Stimulated activated CD8-positive, alpha-beta memory T cell treated with anti-CD3 and anti-CD28 coated beads, Interleukin-7, amount 100 ng/mL, for 24 hours (primary cell): Measurements from ENCODE around the gene CNIH2.
"Not testable (repeated sequence)": the region's sequence is repeated elsewhere in the genome, so short reads cannot be mapped to it uniquely, and the experiment has no call there.

Source experiments
- DNase-seq: peaks from one replicate; pipeline ENCODE4 v3.0.0-alpha.2; 2020; ENCODE audit warnings: low read depth

The CNIH2 gene

DNA sequence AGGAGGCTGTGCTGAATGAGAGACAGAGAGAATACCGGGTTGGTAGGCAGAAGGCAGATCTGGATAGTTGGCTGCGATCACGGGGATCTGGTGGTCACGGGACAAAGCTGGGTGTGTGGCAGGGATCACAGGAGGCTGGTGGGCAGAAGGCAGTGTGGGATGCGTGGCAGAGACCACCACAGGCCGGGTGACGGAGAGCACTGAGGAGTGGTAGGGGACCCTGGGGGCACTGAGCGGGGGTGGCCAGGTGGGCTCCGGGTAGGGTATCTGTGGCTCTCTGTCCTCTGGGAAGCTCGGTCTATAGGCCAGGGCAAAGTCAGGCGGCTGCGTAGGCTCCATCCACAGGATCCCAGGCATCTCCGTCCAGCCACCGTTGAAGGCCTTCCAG is 37.5 kb downstream of the CNIH2 start:
- DNase-seq, result no peak

DNA sequence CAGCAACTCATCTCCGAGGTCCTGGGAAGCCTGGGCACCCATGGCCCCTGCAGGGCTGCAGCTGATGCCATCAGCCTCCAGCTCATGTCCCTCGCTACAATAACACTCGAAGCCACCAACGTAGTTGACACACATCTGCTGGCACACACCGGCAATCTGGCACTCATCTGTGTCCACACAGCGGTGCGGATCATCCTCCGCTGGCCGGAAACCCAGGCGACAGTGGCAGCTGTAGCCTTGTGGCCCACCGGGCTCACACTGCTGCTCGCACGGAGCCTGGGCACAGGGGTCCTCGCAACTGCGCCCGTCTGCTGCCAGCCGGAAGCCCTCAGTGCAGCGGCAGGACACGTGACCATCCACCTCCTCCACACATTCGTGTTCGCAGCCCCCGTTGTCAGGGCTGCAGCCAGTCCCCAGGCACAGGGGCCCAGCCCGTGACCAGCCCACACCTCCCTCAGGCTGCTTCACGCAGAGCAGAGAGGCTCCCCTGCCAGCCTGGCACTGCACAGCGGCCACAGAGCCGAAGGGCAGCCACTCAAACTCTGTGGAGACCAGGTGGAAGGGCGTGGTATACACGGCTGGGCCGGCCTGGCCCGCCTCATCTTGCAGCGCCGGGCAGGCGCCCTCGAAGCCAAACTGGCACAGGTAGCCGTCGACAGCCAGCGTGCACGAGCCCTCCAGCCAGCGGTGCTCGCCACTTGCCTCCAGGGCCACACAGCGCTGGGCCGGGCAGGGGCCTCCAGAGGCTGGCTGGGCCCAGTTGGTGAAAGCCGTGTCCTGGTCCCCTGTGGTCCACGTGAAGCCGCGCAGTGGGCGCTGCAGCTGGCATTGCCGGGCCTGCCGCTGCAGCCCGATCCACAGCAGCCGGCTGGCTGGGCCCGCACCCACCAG is 38.2 kb downstream of the CNIH2 start:
- DNase-seq, result no peak

DNA sequence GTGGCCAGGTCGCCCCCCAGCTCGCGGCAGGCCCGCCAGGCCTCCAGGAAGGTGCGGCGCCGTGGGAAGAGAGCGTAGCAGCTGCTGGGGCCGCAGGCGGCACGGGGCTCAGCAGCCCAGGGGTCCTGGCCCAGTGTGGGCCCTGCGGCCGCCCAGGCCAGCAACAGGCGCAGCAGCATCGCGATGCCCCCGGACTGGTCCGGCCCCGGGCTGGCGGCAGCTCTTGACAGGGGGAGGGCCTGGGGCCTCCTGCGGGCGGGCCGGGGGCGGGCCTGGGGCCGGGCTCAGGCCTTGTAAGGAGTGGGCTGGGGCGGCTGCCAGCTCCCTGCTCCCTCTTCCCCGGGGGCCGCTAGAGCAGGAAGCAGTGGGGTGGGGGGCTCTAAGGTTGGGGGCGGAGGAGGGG is 38.9 kb downstream of the CNIH2 start, which contains the start of gene CD248:
CD248 (minus strand) TSS at position 196 of the 403 bp plus-strand sequence; CDS start at position 179, 17 bp downstream.
- no peak for DNase-seq

DNA sequence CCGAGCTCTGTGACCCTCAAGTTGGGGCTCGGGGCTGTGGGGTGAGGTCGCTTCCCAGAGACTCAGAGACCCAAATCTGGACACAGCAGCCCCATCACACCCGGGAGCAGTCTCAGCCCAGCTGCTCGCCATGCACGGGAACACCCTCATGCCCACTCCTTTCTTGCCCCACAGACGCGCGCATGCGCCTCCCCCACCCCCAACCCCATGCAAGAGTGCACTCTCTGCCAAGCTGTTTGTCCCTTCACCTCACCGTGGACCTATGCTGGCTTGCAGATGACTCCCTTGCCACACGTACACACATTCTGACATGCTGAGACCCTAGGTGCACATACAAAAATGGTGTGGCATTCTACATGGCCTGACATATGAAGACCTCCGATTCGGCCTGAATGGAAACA is 39.3 kb downstream of the CNIH2 start:
- DNase-seq, result no peak

DNA sequence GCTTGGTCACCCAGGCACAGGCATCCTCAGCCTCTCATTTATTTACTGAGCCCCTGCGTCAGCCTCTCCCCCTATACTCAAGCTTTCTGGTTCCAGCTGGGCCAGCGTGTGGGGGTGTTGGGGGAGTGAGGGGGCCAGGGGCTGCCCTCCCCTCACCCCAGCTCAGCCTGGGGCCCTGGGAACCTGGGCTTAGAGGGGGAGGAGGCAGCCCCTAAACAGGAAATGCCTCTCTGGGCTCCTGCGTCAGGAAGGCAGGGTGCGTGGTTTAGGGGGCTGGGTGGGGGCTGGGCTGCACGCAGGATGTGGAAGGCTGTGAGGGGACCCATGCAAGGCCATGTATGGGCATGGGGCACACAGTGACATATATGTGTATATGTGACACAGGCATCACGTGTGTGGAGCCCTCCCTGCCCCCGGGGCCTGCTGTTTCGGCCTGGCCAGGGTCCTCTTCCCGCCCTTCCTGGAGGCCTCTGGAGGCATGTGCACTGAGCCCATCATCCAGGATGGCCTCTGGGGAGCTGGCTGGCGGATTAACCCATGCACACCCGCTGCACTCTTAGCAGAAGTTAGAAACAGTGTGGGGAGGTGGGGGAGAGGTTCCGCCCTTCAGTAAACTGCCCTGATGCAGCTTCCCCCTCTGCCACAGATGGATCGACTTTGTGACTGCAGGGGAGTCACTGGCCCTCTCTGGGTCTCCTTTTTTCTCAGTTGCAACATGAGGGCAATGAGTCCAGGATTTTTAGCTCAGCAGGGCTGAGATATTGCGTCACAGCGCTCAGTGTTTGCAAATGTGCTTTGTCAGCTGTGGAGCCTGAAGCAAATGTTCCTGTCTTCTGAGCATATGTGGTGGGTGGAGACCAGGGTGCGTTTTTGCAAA is 40.0 kb downstream of the CNIH2 start:
- peak; percentile 34 for DNase-seq

DNA sequence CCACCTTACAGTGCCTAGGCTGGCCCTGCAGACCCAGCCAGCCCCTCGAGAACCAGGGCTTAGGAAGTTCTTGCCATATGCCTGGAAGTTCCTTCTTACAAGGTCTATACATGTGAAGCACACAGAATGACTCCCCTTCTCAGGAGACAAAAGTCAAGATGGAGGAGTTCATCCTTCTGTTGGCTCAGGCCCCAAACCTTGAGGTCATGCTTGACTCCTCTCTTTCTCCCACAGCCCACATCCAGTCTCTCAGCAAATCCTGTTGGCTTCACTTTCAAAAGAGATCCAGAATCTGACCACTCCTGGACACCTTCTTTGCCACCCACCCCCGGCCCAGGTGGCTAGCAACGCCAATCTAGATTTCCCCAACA is 40.6 kb downstream of the CNIH2 start:
- DNase-seq, result no peak

DNA sequence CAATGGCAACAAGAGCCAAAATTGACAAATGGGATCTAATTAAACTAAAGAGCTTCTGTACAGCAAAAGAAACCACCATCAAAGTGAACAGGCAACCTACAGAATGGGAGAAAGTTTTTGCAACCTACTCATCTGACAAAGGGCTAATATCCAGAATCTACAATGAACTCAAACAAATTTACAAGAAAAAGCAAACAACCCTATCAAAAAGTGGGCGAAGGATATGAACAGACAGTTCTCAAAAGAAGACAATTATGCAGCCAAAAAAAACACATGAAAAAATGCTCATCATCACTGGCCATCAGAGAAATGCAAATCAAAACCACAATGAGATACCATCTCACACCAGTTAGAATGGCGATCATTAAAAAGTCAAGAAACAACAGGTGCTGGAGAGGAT is 42.3 kb downstream of the CNIH2 start:
- DNase-seq, result not testable (repeated sequence)

DNA sequence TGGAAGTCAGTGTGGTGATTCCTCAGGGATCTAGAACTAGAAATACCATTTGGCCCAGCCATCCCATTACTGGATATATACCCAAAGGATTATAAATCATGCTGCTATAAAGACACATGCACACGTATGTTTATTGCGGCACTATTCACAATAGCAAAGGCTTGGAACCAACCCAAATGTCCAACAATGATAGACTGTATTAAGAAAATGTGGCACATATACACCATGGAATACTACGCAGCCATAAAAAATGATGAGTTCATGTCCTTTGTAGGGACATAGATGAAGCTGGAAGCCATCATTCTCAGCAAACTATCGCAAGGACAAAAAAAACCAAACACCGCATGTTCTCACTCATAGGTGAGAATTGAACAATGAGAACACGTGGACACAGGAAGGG is 42.8 kb downstream of the CNIH2 start:
- not testable (repeated sequence) for DNase-seq

DNA sequence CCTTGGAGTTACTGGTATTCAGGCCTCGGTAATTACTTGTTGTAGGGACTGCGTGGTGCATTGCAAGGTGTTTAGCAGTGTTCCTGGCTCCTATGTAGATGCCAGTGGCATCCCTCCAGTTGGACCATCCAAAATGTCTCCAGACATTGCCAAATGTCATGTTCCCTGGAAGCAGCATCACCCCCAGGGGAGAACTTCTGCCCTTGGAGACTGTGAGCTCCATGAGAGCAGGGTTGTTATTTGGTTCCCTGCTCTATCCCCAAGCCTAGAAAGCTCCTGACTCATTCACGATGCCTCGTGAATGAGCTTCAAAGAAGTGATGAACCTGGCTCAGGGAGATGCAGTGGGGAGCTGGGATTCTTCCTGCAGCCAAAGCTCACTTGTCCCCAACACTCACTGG is 43.6 kb downstream of the CNIH2 start:
- DNase-seq, result no peak

DNA sequence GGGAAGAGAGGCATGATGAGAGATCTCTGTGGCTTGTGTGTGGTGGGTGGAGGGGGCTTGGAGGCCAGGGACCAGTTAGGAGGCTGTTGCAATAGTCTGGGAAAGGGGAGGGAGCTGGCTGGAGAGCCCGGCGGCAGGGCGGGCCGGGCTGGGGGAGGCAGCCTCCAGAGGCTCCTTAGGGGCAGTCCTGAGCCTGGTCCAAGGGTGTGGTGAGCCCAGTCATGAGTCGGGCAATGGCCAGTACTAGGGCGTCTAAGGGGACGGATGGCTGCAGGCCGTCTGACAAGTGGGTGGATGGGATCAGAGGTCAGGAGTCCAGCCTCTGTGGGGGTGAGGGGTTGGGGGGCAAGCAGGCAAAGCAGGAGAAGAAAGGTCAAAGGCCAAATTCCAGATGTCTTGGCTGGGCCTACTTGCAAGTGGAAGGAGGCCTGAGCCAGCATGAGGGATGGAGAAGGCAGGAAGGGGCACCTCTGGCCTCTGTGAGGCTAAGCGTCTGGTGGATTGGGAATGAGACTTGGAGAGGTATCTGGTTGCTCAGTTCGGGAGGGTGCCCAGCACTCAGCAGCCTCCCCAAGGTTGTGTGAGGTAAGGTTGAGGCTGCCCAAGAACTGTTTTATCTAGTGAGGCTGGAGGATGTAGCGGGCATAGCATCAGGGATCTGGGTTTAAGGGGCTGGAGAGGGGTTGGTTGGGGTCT is 44.9 kb downstream of the CNIH2 start:
- DNase-seq, result no peak

DNA sequence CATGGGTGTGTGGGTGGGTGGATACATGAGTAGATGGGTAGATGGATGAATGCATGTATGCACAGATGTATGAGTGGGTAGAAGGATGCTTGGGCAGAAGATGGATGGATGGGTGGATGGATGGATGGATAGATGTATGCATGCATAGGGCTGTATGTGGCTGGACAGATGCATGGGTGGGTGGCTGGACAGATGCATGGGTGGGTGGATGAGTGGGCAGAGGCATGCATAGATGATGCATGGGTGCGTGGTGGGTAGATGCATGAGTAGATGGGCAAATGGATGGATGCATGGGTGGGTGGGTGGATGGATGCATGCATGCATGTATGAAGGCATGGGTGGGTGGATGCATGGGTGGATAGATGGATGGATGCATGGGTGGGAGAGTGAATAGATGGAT is 45.7 kb downstream of the CNIH2 start:
- no peak for DNase-seq

DNA sequence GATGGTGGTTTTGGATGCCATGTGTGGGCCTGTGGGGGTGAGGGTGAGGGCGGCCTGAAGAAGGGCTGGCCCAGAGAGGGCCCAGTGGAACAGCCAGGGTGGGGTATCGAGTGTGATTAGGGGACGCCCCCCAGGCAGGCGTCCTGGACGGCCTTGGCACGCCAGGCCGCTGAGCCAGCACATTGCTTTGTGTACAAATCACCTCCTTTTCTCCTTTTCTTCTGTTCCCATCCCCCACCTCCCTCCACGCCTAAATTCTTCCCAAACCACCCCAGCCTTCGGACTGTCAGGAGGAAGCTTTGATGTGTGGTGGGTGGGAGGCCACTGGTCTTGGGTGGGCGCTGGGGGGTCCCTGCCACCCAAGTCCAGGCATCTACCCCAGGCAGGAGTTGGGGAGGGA is 46.7 kb downstream of the CNIH2 start:
- DNase-seq, result no peak

DNA sequence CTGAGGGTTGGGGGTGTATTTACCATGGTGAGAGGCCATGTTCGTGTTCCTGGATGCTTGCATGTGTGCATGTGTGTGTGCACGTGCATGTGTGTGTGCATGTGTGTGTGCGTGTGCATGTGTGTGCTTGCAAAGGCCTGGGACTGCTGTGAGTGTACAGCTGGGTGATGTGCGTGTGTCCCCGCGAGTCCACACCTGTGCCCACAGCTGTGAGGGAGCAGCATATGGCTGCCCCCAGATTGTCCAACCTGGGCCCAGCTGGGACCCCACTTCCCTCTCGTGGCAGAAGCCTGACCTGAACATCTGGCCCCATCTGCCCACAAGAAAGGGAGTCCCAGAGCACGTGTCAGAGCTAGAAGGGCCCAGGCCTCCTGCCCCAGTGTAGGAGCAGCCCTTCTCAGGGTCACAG is 47.3 kb downstream of the CNIH2 start:
- DNase-seq, result no peak

DNA sequence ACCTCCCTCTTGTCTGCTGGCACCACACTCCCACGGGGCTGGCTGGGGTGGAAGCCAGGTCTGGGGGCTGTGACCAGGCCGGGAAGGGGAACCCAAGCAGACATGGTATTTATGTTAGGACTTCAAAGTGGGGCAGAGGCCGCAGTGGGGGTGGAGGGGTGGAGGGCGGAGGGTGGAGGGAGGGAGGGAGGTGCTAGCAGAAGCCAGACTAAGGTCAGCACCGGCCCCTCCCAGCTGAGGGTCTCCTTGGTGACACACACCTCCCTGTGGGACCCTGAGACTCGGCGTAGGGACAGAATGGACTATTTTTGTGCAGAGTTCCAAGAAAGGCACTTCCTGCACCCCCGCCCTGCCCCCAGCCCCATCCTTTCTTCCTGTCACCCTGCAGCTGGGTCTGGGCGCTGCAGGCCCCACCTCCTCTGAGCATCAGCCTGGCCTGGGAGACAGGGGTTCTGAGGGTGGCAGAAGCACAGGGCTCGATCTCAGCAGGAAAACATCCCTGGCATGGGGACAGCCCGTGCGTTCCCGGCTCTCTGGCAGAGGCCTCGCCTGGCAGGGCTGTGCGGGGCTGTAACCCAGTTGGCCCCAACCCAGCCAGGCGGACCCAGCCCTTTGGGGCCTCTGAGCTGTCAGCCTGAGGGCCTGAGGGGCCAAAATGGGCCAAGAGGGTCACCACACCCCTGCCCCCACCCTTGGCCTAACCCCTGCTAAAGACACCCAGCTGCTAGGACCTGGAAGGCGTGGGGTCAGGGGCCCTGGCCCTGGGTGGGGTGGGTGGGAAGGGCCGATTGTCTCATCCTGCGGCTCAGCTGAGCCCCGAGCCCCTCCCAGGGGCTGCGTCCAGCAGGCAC is 48.5 kb downstream of the CNIH2 start:
- DNase-seq, result no peak

DNA sequence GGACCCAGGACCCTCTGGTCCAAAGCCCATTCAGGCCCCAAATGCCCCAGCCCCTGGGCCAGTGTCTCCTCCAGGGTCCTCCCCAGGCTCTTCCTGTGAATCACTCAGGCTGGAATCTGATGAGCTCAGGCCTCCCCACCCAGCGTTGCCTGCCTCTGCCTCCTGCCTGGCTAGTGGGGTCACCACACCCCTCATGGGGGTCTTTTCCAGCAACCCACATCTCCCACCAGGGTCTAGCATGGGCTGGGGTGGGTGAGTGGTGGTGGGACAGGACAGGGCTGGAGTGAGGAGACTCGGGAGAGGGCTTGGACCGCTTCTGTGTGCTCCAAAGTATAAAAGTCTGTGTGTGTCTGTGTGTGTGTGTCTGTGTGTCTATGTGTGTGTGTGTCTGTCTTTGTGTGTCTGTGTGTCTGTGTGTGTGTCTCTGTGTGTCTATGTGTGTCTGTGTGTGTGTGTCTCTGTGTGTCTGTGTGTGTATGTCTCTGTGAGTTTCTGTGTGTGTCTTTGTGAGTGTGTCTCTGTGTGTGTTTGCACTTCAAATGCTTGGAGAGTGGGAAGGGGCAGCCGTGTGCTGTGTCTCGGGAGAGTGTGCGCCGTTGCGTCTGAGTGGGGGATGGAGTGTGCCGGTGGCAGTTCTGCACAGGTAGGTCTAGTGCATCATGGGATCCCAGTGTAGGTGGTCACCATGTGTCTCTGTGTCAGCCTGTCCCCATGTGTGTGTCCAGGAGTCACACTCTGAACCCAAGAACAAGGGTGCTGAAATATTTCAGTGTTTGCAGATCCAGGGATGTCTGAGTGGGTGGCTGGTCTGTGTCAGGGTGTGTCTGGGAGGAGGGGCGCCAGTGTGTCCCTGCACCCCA is 49.4 kb downstream of the CNIH2 start:
- no peak for DNase-seq

DNA sequence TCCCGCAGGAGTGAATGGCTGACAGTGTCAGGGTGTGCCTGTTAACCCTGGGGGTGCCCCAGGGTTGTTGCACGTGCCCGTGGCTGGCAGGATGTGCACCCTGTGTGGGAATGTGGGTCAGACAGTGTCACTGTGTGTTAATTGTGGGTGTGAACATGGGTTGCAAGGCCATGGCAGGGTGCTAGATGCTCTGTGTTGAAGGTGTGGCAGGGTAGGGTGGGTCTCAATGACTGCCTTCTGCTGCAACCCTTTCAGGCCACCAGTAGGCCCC is 50.0 kb downstream of the CNIH2 start:
- no peak for DNase-seq

DNA sequence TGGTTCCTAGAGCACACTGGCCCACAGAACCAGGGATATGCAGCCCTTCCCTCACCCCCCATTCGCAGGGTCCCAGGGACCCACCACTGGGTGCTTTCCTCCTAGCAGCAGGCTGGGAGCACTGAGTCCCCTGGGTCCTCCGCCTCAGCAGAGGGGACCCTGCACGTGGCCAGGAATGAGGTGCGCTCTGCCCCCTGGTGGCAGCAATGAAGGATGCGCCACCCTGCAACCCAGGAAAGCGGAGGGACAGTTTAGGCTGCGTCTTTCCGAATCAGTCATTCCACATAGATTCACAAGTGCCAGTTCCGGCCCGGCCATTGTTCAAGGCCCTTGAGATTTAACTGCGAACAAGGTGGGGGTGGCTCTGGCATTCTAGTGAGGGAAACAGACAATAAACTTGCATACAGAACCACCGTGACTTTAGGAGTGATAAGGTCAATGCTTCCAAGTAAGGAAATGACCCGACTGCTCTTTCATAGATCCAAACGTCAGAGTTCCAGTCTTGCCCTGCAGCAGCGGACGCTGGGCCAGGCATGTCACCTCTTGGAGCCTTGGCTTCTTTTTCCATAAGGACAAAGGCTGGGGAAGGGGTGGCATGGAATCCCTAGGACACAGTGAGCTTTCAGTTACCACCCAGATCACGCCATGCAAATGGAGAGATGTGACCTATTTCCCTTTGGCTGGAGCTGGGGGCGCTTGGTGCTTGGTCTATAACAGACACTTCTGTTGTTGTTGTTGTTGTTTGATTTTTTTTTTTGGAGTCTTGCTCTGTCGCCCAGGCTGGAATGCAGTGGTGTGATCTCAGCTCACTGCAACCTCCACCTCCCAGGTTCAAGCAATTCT is 50.5 kb downstream of the CNIH2 start:
- peak; percentile 64 for DNase-seq

DNA sequence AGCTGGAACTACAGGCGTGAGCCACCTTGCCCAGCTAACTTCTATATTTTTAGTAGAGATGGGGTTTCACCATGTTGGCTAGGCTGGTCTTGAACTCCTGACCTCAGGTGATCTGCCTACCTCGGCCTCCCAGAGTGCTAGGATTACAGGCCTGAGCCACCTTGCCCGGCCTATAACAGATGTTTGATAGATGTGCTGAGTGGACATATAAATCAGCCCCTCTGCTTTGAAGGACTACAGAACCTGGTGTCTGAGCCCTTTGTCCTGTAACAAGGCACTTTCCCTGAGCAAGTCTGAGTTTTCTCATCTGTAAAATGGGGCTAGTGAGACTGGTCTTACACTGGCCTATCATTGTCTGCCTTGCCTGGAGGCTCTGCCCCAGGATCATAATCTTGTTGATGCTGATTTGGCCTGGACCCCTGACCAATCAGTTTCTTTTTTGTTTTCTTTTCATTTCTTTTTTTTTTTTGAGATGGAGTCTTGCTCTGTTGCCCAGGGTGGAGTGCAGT is 51.2 kb downstream of the CNIH2 start:
- DNase-seq, result no peak

DNA sequence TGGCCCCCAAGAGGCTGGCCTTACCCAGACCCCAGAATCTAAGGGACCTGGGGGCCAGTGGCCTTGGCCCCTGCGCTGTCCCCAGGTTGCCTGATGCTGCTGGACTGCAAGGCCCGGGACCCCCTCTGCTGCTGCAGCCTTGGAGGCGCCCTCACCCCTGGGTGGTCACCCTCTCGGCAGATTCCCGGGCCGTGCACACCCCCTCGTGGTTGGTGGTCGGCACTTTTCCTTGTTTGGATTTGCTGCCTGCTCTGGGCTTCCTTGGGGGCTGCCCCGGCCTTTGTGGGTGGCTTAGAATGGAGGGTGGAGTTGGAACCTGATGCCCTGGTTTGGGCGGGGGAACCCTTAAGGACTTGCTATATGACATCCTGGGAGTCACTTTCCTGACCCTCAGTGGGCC is 53.0 kb downstream of the CNIH2 start:
- DNase-seq, result no peak
